Erythroblast (primary cell): ENCODE data around the gene TPRG1L.

Experiments
- DNase-seq, 2 experiments: peaks; one replicate each; lab custom pipeline; 2025; lab: John Stamatoyannopoulos, UW
- GATA1 ChIP-seq: IDR thresholded peaks from 2 replicates; pipeline ENCODE4 v1.6.1; 2011; ENCODE audit warnings: low read depth, mild to moderate bottlenecking, control low read depth, low read length, moderate library complexity
- POLR2A ChIP-seq: IDR thresholded peaks from 2 replicates; pipeline ENCODE4 v1.6.1; 2011; ENCODE audit warnings: mild to moderate bottlenecking, low read length

The TPRG1L gene

DNA sequence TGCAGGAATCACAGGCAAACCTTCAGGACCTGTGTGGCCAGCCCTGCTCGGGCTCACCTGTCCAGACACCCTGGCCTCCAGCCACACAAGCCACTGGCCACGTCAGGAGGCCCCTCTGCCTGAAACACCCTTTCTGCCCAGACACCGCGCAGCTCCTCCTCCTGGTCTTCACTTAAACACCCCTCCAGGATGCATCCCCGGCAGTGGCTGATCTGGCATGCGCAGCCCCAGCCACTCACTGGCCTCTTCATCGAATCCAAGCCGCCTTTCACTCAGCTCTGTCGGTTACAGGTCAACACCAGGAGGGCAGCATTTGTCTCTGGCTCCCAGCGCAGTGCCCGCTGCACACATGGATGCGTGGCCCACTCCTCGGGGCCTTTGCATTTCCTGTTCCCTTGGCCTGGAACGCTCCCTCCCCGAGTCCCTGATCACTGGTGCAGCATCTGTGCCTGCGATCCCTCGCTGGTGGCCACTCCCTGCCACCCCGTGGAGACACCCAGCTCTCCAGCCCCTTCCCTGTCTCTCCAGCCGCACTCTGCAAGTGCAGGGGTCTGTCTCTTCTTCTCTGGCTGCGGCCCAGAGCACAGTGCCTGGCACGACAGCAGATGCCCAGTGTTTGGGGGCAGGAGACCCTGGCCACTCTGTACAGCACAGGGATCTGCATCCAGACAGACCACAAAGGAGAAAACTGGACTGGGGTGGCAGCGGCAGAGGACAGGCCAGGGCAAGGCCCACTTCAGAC, 9.4 kb downstream of the TPRG1L start:
- TF ChIP-seq POLR2A = no peak
- no peak for TF ChIP-seq GATA1
- DNase-seq = no peak

GRCh38 chr1:3636080-3636479, 11.3 kb downstream of the TPRG1L start:
- no peak for DNase-seq
- TF ChIP-seq POLR2A (no peak), GATA1 (no peak)

GRCh38 chr1:3636531-3636930, 11.7 kb downstream of the TPRG1L start:
- TF ChIP-seq GATA1 = no peak

DNA sequence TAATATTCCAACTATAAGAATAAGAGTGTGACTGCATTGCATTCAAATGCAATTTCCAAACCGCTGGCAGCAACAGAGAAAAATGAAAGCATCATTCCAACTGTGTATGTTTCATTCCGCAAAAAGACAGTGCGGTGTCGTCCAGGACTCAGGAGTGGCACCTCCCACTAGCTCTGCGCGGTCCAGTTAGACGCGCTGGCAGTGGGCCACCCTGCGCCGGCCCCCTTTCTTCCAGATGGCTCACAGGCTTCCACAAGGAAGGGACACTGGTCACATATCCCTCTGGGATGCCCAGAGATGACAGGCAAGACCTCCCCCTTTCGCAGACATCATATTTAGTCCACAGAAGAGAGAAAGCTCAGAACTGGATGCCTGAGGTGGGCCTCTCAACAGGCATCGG, 13.2 kb downstream of the TPRG1L start:
- DNase-seq = no peak
- TF ChIP-seq POLR2A = no peak
- no peak for TF ChIP-seq GATA1

More at GRCh38 chr1:3636531-3636930, 11.7 kb downstream of the TPRG1L start:
- DNase-seq = no peak

GRCh38 chr1:3638676-3639075, 13.9 kb downstream of the TPRG1L start:
- no peak for DNase-seq
- TF ChIP-seq POLR2A (no peak), GATA1 (no peak)

DNA sequence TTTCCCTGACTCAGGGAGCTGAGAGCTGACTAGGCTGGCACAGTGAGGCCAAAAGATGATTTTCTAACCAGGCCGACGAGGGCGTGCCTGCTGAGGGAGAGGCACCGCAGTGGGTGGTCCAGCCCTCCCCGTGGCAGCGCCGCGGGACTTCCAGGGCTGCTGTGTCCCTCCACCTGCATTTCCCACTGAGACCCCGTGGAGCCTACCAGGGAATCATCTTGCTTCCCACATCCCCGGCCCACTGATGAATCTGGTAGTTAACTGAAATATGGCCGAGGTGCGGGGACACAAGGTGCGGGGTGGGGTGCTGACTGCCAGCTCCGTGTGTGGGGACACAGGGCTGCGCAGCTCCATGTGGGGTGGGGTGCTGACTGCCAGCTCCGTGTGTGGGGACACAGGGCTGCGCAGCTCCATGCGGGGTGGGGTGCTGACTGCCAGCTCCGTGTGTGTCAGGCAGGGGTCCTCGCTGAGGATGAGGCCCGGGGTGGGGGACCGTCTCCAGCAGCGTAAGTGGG, 14.6 kb downstream of the TPRG1L start:
- DNase-seq = no peak
- no peak for TF ChIP-seq GATA1
- TF ChIP-seq POLR2A = no peak

DNA sequence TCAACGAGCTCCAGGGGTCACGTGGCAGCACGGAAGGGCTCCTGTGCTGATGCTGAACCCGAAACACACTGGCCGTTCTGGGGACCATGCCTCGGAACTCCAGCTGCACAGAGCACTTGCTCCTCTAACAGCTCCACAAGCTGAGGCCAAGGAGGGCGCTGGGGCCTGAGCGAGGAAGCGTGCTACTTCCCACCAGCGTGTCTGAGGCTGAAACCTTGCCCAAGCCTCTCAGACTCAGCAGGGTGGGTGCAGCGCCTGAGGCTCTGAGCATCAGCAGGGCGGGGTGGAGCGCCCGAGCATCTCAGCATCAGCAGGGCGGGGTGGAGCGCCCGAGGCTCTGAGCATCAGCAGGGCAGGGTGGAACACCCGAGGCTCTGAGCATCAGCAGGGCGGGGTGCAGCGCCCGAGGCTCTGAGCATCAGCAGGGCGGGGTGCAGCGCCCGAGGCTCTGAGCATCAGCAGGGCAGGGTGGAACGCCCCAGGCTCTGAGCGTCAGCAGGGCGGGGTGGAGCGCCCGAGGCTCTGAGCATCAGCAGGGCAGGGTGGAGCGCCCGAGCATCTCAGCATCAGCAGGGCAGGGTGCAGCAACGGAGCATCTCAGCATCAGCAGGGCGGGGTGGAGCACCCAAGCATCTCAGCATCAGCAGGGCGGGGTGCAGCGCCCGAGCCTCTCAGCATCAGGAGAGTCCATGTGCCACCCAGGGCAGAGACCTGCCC, 15.5 kb downstream of the TPRG1L start:
- no peak for TF ChIP-seq GATA1
- TF ChIP-seq POLR2A = no peak
- DNase-seq = no peak

DNA sequence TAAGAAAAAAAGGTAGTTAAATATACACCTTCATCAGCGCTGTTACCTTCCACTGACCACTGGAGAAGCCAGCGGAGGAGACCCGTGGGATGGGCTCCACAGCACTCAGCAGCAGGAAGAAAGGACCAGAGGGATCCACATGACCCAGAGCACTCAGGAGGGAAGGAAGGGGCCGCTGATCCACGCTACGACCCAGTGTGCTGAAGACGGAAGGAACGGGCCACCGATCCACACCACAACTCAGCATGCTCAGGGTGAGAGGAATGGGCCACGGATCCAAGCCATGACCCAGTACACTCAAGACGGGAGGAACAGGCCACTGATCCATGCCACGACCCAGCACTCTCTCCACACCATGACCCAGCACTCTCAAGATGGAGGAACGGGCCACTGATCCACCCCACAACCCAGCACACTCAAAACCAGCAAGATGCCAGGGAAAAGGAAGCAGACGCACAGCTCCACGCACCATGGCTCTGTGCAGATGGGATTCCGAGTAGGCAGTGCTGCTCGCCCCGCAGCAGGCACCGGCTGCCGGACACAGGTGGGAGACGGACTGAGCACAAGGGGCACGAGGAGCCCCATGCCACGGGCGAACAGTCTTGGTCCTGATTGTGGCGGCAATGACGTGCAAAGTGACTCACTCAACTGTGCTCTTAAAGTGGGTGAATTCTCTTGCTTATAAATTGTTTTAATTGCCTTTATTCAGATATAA, 16.4 kb downstream of the TPRG1L start:
- DNase-seq = no peak
- no peak for TF ChIP-seq GATA1

GRCh38 chr1:3641816-3642215, 17.0 kb downstream of the TPRG1L start:
- TF ChIP-seq GATA1 = no peak
- no peak for TF ChIP-seq POLR2A
- no peak for DNase-seq

DNA sequence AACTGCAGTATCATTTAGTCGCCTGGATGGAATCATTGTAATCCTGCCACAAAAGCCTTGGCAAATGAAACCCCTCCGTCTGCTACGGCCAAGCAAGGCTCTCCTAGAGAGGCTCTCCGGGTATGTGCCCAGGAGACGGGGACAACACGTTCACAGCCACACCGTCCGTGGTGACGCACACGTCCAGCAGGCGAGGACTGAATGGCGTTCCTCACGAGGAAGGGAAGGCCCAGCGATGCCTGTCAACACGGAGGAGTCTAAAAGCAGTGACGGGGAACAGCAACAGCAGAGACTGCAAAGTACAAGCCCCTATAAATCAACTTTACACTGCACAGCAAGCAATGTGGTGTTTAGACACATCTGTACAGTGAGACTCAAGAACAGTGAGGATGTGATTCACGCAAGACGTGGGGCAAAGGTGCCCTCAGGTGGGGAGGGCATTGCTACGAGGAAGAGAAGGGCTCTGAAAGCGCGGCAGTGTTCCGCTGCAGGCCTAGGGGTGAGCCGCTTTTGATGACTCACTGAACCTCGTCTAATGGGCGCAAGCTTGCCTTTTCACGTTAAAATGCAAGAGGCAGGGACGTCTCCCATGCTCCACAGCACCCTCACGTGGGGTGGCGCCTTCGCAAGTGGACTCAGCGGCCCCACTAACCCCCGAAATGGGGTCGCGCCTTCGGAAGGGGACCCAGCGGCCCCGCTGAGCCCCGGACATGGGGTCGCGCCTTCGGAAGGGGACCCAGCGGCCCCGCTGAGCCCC, 18.3 kb downstream of the TPRG1L start:
- TF ChIP-seq GATA1 (no peak), POLR2A (no peak)
- DNase-seq = no peak

DNA sequence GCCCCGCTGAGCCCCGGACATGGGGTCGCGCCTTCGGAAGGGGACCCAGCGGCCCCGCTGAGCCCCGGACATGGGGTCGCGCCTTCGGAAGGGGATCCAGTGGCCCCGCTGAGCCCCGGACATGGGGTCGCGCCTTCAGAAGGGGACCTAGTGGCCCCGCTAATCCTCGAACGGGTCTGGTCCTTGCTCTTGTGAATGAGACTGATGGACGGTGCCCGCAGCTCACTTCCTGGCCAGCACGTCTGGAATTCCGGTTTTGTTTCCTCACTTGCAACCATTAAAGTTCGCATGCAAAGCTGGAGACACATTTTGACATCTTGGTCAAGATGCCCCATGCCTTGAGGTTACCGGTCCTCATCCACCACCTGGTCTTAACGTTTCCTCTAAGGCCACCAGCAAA, 19.5 kb downstream of the TPRG1L start:
- DNase-seq = no peak
- TF ChIP-seq POLR2A (no peak), GATA1 (no peak)

DNA sequence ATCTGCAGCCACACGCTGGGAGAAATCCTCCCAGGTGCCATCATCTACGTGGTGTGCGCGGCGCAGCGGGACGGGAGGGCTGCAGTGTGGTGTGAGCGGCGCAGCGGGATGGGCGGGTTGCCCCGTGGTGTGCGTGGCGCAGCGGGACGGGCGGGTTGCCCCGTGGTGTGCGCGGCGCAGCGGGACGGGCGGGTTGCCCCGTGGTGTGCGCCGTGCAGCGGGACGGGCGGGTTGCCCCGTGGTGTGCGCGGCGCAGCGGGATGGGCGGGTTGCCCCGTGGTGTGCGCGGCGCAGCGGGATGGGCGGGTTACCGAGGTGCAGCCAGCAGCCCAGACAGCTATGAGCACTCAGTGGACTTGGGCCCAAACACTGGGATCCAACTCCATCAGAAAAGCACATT, 20.4 kb downstream of the TPRG1L start:
- TF ChIP-seq GATA1 = no peak
- TF ChIP-seq POLR2A = no peak
- DNase-seq = no peak

DNA sequence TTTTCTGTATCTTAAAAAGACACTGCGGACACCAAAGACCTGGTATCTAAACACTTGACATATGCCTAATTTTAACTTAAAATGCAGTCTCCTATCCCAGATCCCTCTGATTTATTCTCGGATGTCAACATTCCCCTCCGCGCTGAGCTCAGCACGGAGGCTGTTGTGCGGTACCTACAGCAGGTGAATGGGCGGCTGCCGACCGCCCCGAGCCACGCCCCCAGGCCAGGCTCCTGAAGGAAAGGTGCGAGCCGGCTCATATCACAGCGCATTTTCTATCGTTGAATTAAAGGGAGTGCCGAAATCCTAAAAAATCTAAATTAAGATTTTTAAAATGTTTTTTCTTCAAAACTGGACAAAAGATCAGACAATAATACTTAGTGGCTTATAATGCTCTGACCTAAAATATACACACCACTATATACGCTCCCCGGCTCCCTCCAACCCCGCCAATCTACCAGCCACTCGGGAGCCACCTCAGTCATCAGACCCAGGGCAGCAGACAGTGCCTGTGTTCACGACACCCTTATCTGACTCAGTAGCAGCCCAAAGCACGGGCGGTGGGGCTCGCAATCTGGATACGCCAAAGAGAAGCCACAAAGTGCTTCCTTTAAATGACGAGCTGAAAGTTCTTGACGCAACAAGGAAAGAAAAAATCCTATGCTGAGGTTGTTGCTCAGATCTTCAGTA, 21.0 kb downstream of the TPRG1L start:
- TF ChIP-seq GATA1 (no peak), POLR2A (no peak)
- DNase-seq = no peak
